Measurements from ENCODE around the gene VCL. TPM values are rescaled to one million over a fixed set of nuclear protein-coding genes. Genes with fewer than 3 reads are reported as not detected.

Gene VCL
- total RNA-seq, 1 experiment from 2014 or later = 291 TPM

- Histone ChIP-seq H2BK120ac (ENCODE audit: low read depth, low read length, poor library complexity, severe bottlenecking) (no peak overlapping the region), H3K27ac (ENCODE audit: insufficient read length, low read depth, low read length) (no peak overlapping the region), H3K79me2 (ENCODE audit: insufficient read depth, low read length) (peaks cover 27% of the 10 kb centered on the region; the same call in 1 of the 2 replicates), H3K56ac (ENCODE audit: insufficient read length, low read depth, low read length) (no peak overlapping the region), H4K91ac (ENCODE audit: insufficient read length, low read depth, low read length) (no peak overlapping the region), H4K20me1 (ENCODE audit: control insufficient read depth, insufficient read depth, insufficient read length) (no peaks in the 10 kb centered on the region), H3K4me1 (ENCODE audit: insufficient read depth, low read length) (peaks cover 9% of the 10 kb centered on the region; the same call in 1 of the 2 replicates), H2AK5ac (ENCODE audit: insufficient read length, low read length) (no peak overlapping the region), H2BK12ac (ENCODE audit: insufficient read length, low read depth, low read length) (no peak overlapping the region), H3K4ac (ENCODE audit: low read depth, low read length) (no peak overlapping the region), H4K8ac (replicated peaks; ENCODE audit: insufficient read length, low read depth, low read length) (no peak overlapping the region), H2BK5ac (ENCODE audit: insufficient read length, low read length) (no peak overlapping the region), H3K23me2 (ENCODE audit: insufficient read length, low read depth, low read length, poor library complexity, severe bottlenecking) (no peaks in the 10 kb centered on the region), H3K18ac (ENCODE audit: insufficient read length, low read depth, low read length) (no peak overlapping the region), H2BK20ac (ENCODE audit: low read depth, low read length, poor library complexity, severe bottlenecking) (no peak overlapping the region), H3K14ac (ENCODE audit: insufficient read depth, low read length) (no peak overlapping the region), H4K5ac (ENCODE audit: insufficient read length, low read depth, low read length) (no peak overlapping the region), H3K27me3 (ENCODE audit: insufficient read depth, low read length) (no peaks in the 10 kb centered on the region), H3K9ac (ENCODE audit: extremely low read depth, insufficient read length, low read length) (no peak overlapping the region), H3K4me2 (ENCODE audit: insufficient read depth, insufficient read length, low read length) (no peak overlapping the region), H3T11ph (ENCODE audit: low read length) (no peak overlapping the region), H2BK15ac (ENCODE audit: low read depth, low read length) (no peak overlapping the region), H3K9me3 (ENCODE audit: control insufficient read depth, low read depth, low read length) (no peaks in the 10 kb centered on the region), H3K79me1 (ENCODE audit: insufficient read depth, low read depth, low read length, poor library complexity, severe bottlenecking) (peaks cover 4% of the 10 kb centered on the region), H3K23ac (ENCODE audit: insufficient read length, low read depth, low read length) (no peak overlapping the region), H2AFZ (ENCODE audit: low read length) (no peak overlapping the region)
- H3K27me3 Mint-ChIP-seq (ENCODE audit: low read depth) = no peaks in the 10 kb centered on the region
- TF ChIP-seq, protein P1, sequence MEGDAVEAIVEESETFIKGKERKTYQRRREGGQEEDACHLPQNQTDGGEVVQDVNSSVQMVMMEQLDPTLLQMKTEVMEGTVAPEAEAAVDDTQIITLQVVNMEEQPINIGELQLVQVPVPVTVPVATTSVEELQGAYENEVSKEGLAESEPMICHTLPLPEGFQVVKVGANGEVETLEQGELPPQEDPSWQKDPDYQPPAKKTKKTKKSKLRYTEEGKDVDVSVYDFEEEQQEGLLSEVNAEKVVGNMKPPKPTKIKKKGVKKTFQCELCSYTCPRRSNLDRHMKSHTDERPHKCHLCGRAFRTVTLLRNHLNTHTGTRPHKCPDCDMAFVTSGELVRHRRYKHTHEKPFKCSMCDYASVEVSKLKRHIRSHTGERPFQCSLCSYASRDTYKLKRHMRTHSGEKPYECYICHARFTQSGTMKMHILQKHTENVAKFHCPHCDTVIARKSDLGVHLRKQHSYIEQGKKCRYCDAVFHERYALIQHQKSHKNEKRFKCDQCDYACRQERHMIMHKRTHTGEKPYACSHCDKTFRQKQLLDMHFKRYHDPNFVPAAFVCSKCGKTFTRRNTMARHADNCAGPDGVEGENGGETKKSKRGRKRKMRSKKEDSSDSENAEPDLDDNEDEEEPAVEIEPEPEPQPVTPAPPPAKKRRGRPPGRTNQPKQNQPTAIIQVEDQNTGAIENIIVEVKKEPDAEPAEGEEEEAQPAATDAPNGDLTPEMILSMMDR (conservative IDR thresholded peaks at IDR 0.05) = no peak
- no CpG with 5 or more reads among the region's 2 CpGs for WGBS (ENCODE audit: extremely low coverage, insufficient read length, low lambda C conversion rate)
- H3K4me1 Mint-ChIP-seq = peaks cover 38 to 49% of the 10 kb centered on the region in 2 experiments
- H3K27ac Mint-ChIP-seq = no peak overlapping the region
- no peak overlapping the region for H3K4me3 Mint-ChIP-seq
- H3K36me3 Mint-ChIP-seq (ENCODE audit: insufficient read depth in 1 of 3, low read depth in 3 of 3) = peaks cover 3 to 30% (median 26%) of the 10 kb centered on the region in 3 experiments; a peak in 5 of 7 replicates
- DNase-seq = no peak
- no peaks in the 10 kb centered on the region for H3K9me3 Mint-ChIP-seq
Measured at GRCh38 chr10:74027702-74028101, 29.8 kb downstream of the VCL start.

Measured in H9 (cell line).